ENCODE results near the gene COPG1.

GRCh38 chr3:129235344-129235917 is 14.0 kb upstream of the COPG1 start:
- TF ChIP-seq, protein P1, sequence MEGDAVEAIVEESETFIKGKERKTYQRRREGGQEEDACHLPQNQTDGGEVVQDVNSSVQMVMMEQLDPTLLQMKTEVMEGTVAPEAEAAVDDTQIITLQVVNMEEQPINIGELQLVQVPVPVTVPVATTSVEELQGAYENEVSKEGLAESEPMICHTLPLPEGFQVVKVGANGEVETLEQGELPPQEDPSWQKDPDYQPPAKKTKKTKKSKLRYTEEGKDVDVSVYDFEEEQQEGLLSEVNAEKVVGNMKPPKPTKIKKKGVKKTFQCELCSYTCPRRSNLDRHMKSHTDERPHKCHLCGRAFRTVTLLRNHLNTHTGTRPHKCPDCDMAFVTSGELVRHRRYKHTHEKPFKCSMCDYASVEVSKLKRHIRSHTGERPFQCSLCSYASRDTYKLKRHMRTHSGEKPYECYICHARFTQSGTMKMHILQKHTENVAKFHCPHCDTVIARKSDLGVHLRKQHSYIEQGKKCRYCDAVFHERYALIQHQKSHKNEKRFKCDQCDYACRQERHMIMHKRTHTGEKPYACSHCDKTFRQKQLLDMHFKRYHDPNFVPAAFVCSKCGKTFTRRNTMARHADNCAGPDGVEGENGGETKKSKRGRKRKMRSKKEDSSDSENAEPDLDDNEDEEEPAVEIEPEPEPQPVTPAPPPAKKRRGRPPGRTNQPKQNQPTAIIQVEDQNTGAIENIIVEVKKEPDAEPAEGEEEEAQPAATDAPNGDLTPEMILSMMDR (IDR thresholded peaks at IDR 0.05): no peak
- no peak for TF ChIP-seq POLR2A (IDR thresholded peaks at IDR 0.05)
